Stimulated activated CD8-positive, alpha-beta memory T cell treated with anti-CD3 and anti-CD28 coated beads, Interleukin-7, amount 100 ng/mL, for 1 hour (primary cell): ENCODE results near the gene MAP1LC3B2.

Experiments
- DNase-seq, 2 donors: peaks; one replicate each; pipeline ENCODE4 v3.0.0-alpha.2; 2020; ENCODE audit warnings: low read depth in 2 of 2

The MAP1LC3B2 gene

DNA sequence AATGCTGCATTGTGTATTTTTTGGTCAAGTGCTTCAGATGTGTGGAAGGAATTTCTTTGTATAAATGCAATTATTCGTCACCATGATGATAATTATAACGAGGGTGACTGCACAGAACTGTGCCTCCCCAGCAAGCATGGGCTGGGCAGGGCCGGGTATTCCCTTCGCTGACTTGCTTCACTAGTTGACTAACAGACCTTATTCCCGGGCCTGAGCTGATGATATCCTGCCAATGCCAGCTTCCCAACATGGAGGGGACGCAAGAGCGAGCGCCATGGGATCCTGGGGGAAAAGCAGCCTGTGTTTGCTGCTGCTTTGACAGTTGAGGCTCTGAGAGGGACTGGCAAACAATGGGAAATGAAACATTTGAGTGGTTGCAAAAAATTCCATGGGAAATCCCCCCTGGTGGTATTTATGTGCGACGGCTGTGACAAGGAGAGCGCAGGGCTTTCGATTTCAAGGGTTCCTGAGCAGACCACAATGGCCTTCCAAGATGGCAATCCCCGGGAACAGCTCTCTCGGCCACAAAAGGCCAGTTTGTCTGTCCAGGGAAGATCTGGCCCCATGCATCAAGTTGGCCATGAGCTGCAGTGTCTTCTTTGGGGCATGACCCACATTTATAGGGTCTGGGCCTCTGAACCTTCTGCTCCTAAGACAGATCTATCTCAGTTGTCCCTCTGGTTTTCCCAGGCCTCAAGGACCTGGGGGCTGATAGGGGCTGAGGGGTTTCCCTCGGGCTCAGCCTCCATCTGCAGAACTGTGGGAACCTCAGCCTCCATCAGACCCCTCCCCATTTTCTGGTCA lies 21.9 kb upstream of the MAP1LC3B2 start:
- DNase-seq, result no peak

DNA sequence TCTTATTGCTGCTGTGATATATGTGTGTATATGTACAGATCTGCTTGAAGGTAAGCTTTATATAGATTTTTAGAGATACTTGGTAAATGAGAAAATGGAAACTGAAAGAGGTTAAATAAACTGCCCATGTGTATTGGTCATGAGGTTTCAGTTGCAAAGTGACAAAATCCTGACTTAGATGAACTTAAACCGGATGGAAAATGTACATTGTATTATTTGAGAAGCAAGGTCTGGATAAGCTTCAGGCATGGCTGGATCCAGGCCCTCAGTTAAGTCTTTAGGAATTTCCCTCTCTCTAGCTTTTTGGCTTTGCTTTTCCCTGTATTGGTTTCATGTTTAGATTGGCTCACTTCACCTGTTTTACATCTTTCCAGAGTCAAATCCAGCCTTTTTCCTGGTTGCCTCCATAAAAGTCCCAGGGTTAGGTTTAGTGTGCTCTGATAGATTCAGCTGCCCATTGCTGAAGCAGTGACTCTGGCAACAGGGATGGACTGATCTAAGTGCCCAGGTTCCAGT lies 21.0 kb upstream of the MAP1LC3B2 start:
- DNase-seq, result no peak

DNA sequence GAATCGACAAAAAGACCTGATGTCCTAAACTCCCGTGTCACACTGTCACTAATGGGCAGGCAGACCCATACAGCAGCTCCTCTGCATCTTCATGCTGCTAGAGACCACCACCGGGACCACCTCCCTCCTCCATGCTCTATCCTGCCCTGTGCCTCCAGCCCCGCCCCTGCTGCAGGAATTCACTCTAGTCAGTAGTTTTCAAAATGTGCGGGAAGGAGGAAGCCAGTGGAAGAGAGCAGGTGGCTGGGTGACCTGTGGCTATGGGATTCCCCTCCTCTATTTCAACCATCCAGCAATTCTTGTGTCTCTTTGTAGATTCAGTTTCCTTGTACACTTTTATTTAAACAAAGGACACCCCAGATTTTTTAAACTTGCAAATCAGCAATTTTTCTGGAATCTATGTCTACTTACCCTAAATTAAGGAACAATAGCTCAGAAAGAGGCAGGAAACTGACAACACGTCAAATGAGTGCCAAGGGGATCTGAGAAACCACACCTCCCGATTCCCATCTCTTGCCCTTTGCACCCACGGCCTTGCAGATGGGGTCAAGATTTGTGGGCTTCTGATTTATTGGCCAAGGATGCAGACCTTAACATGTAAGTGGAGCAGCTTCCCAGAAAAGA lies 20.4 kb upstream of the MAP1LC3B2 start:
- no peak for DNase-seq

GRCh38 chr12:116539361-116539771 lies 19.8 kb upstream of the MAP1LC3B2 start:
- DNase-seq, result no peak

DNA sequence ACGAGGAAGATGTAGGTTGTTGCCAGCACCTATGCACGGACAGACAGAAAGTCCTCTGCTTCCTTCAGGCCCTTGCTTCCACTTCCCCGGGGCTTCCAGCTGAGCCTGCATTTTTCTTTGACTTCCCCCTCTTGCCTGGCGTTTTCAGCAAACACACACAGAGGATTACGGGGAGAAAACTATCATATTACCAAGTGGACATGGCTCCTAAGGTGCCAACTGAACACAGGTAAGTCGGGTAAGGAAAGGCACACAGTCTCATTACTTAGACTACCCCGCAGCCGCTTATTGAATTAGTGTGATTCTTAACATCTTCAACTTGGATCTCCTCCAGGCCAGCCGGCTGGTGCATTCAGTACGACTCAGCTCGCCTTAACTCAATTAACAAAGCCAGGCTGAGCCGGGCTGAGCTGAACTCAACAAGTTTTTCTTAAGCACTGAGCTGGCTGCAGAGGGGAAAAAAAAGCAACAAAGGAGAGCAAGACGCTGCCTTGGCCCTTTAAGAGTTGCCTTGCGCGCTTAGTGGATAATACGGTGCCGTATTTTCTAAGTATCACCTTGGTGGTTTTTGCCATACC lies 19.2 kb upstream of the MAP1LC3B2 start:
- no peak for DNase-seq

DNA sequence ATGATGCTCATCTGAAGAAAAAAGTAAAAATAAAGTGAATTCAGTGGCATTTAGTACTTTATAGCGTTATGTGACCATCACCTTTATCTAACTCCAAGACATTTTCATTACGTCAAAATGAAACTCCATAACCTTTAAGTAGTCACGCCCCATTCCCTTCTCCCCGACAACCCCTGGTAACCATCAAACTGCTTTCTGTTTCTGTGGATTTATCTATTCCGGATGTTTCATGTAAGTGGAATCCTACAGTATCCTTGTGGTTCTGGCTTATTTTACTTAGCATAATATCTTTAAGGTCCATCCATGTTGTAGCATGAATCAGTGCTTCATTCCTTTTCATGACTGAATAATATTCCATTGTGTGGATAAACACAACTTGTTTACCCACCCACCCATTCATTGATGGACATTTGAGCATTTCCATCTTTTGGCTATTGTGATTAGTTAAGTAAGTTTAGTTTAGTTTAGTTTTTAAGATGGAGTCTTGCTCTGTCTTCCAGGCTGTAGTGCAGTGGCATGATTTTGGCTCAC lies 18.5 kb upstream of the MAP1LC3B2 start:
- no peak for DNase-seq

DNA sequence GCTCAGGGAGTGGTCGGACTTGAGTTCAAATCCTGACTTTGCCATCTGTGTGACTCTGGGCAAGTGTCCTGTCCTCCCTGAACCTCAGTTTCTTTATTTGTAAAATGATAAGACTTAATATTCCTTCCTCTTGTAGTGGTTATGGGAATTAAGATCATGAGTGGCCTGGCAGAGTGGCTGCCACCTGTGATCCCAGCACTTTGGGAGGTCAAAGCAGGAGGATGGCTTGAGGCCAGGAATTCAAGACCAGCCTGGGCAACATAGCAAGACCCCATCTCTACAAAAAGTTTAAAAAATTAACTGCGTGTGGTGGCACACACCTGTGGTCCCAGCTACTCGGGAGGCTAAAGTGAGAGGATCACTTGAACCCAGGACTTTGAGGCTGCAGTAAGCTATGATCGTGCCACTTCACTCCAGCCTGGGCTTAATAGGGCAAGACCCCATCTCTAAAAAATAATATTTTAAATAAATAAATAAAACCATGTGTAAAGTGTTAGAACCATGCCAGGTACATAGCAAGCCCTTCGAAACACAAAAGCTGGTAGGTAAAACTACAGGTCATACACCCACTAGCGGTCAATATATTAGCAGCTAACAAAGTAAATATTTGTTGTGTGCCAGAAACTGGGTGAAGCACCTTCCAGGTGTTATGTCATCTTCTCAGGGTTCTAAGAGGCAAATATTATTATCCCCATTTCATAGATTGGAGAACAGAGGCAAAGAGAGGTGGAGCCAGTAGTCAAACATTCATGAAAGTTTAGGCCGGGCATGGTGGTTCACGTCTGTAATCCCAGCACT lies 17.4 kb upstream of the MAP1LC3B2 start:
- no peak for DNase-seq

GRCh38 chr12:116542345-116542956 lies 16.7 kb upstream of the MAP1LC3B2 start:
- no peak for DNase-seq

- no peak for DNase-seq
These were observed 14.5 kb upstream of the MAP1LC3B2 start for GRCh38 chr12:116544656-116545055.

GRCh38 chr12:116545144-116545543 lies 14.0 kb upstream of the MAP1LC3B2 start:
- no peak for DNase-seq

GRCh38 chr12:116545936-116546335 lies 13.2 kb upstream of the MAP1LC3B2 start:
- DNase-seq, result no peak

DNA sequence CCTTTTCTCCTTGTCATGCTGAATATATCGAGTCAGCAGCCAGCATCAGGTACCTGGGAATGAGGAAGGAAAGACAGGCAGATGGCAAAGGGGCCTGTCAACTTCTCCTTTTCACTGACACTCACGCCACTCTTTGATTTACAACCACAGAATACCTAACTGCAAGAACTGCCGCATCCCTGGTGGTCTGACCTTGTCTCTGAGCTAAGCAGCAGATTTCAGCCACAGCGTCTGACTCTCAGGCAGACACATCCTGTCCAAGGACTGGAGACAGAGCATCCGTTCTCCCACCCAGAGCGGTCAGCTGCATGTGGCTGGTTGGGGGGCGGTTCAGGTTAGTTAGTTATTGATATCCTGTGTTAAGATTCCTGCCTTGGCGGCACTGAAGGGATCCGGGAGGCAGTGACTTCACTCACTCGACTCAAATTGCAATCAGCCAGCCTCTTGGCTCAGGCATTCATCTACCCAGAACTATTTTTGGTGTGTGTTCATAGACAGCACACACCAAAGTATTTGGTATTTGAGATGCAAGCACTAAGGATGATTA lies 11.2 kb upstream of the MAP1LC3B2 start:
- DNase-seq, result no peak

DNA sequence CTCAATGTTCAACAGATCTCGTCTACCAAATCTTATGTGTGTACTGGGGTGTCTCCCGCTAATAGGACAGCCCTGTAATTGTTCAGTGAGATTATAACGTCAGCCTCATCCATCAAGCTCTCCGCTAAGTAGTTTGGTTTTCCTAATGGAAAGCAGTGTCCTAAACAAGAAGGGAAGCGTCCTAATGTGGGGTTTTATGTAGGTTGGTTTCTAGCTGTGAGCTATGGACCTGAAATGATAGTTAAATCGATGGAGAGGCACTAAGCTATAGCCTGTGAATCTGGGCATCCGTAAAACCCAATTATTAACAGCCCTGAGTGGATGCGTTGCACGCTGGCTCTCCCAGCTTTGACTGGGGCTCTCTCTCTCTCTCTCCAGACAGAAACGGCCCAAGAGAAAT lies 9.2 kb upstream of the MAP1LC3B2 start:
- no peak for DNase-seq

DNA sequence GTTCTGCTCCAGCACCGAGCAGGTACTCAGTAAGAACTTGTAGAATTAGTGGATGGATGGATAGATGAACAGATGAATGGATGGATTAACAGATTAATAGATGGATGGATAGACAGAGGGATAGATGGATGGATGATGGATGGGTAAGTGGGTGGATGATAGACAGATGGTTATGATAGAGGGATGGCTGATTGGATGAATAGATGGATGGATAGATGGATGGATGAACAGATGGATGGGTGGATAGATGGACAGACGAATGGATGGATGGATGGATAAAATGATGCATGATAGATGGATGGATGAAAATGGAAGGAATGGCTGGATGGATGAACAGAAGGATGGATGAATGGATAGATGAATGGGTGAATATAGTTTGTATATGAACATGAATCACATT lies 8.0 kb upstream of the MAP1LC3B2 start:
- DNase-seq, result no peak

- DNase-seq, result no peak
These were observed 7.6 kb upstream of the MAP1LC3B2 start for GRCh38 chr12:116551619-116551951.

- DNase-seq, result no peak
These were observed 7.0 kb upstream of the MAP1LC3B2 start for GRCh38 chr12:116551952-116552772.

- no peak for DNase-seq
These were observed 6.3 kb upstream of the MAP1LC3B2 start for GRCh38 chr12:116552773-116553373.

DNA sequence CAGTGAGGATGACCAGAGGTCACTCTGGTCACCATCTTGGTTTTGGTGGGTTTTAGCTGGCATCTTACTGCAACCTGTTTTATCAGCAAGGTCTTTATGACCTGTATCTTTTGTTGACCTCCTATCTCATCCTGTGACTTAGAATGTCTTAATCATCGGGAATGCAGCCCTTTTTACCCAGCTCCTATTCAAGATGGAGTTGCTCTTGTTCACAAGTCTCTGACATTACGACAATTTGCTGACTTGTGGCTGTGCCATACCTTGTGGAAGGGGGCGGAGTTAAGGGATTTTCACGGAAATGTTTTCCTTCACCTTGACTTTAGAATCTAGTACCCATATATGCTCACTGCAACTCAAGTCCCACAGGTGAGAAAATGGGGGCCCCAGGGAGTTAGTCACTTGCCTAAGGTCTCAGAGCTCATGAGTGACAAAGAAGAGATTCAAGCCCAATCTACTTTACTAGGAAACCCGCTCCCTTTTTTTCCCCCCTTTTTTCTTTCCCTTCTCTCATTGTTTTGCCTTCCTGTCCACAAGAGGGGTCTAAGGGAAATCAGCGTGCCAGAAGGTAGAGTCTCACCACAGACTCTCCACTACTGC lies 2.7 kb upstream of the MAP1LC3B2 start:
- DNase-seq, result no peak

GRCh38 chr12:116556964-116557698 lies 2.0 kb upstream of the MAP1LC3B2 start:
- no peak for DNase-seq
